ENCODE measurements around the gene MELK.
"Not testable (repeated sequence)": the region's sequence is repeated elsewhere in the genome, so short reads cannot be mapped to it uniquely, and the experiment has no call there.

The MELK gene

DNA sequence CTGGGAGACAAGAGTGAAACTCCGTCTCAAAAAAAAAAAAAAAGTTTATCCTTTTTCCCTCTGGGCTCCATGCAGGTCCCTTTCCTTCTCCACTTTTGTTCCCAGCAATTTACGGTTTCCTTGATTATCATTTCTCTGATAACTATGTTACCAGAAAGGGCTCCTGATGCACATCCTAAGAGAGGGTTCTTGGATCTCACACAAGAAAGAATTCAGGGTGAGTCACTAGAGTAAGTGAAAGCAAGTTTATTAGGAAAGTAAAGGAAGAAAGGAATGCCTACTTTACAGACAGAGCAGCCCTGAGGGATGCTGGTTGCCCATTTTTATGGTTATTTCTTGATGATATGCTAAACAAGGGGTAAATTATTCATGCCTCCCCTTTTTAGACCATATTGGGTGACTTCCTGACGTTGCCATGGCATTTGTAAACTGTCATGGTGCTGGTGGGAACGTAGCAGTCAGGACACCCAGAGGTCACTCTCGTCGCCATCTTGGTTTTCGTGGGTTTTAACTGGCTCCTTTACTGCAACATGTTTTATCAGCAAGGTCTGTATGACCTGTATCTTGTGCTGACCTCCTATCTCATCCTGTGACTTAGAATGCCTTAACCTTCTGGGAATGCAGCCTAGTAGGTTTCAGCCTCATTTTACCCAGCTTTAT is 13.5 kb upstream of the MELK start:
- no peak for DNase-seq
- no peaks in the 10 kb centered on the region for H4K20me1 ChIP-seq (ENCODE audit: insufficient read depth, low read length)
- no peak for TF ChIP-seq EZH2phosphoT487 (IDR thresholded peaks at IDR 0.05; ENCODE audit: low read length)
- no peak for TF ChIP-seq EZH2 (optimal IDR thresholded peaks at IDR 0.05; ENCODE audit: low read depth, low read length)
- no peaks in the 10 kb centered on the region for H3F3A ChIP-seq (ENCODE audit: insufficient read depth, low read length)
- H3K9me2 ChIP-seq (replicated peaks; ENCODE audit: insufficient read depth, low read length) = no peaks in the 10 kb centered on the region
- no peak overlapping the region for H3K27ac ChIP-seq (ENCODE audit: low read length)
- no peak overlapping the region for H2AFZ ChIP-seq (ENCODE audit: low read length)
- H3K79me2 ChIP-seq (ENCODE audit: low read length) = no peaks in the 10 kb centered on the region
- H3K4me3 ChIP-seq (ENCODE audit: low read length) = no peak overlapping the region
- no peak overlapping the region for H3K9ac ChIP-seq (ENCODE audit: low read length)
- H3K36me3 ChIP-seq (replicated peaks; ENCODE audit: insufficient read depth, low read length) = no peaks in the 10 kb centered on the region
- no peak overlapping the region for H3K4me2 ChIP-seq (ENCODE audit: low read depth, low read length)
- H3K9me3 ChIP-seq (replicated peaks; ENCODE audit: insufficient read depth, low read length) = no peaks in the 10 kb centered on the region
- H3K27me3 ChIP-seq (replicated peaks; ENCODE audit: insufficient read depth, low read length) = no peaks in the 10 kb centered on the region
- no peaks in the 10 kb centered on the region for H3K4me1 ChIP-seq (ENCODE audit: low read length)

DNA sequence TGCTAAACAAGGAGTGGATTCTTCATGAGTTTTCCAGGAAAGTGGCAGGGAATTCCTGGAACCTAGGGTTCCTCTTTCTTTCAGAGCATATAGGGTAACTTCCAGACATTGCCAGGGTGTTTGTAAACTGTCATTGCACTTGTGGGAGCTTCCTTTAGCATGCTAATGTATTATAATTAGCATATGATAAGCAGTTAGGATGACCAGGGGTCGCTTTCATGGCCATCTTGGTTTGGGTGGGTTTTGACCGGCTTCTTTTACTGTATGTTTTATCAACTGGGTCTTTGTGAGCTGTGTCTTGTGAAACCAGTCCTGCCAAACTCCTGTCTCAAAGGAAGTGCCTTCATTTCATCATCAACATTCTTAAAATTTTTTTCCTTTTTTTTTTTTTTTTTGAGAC is 11.9 kb upstream of the MELK start:
- Histone ChIP-seq H4K20me1 (ENCODE audit: insufficient read depth, low read length) (no peaks in the 10 kb centered on the region), H3K27ac (ENCODE audit: low read length) (no peak overlapping the region), H3K4me1 (ENCODE audit: low read length) (no peaks in the 10 kb centered on the region), H3K36me3 (replicated peaks; ENCODE audit: insufficient read depth, low read length) (no peaks in the 10 kb centered on the region), H3K9me3 (replicated peaks; ENCODE audit: insufficient read depth, low read length) (no peaks in the 10 kb centered on the region), H3K4me3 (ENCODE audit: low read length) (no peak overlapping the region), H3K79me2 (ENCODE audit: low read length) (no peaks in the 10 kb centered on the region), H2AFZ (ENCODE audit: low read length) (no peak overlapping the region), H3K27me3 (replicated peaks; ENCODE audit: insufficient read depth, low read length) (no peaks in the 10 kb centered on the region), H3K9me2 (replicated peaks; ENCODE audit: insufficient read depth, low read length) (no peaks in the 10 kb centered on the region), H3K4me2 (ENCODE audit: low read depth, low read length) (no peak overlapping the region), H3F3A (ENCODE audit: insufficient read depth, low read length) (no peaks in the 10 kb centered on the region), H3K9ac (ENCODE audit: low read length) (no peak overlapping the region)
- no peak for DNase-seq
- no peak for TF ChIP-seq EZH2phosphoT487 (IDR thresholded peaks at IDR 0.05; ENCODE audit: low read length)

DNA sequence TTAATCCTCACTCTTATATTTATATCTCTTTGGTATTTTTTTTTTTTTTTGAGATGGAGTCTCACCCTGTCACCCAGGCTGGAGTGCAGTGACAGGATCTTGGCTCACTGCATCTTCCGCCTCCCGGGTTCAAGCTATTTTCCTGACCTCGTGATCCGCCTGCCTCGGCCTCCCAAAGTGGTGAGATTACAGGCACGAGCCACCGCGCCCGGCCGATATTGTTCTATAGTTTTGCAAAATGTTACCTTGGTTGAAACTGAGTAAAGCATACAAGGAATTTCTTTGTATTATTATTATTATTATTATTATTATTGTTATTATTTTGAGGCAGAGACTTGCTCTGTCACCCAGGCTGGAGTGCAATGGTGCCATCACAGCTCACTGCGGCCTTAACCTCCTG is 9.9 kb upstream of the MELK start:
- H2AFZ ChIP-seq (ENCODE audit: low read length); H3K4me3 ChIP-seq (ENCODE audit: low read length); H3K27ac ChIP-seq (ENCODE audit: low read length); H3K4me2 ChIP-seq (ENCODE audit: low read depth, low read length); H3K9me2 ChIP-seq (replicated peaks; ENCODE audit: insufficient read depth, low read length); H3K9me3 ChIP-seq (replicated peaks; ENCODE audit: insufficient read depth, low read length); H3K27me3 ChIP-seq (replicated peaks; ENCODE audit: insufficient read depth, low read length); DNase-seq; H3K79me2 ChIP-seq (ENCODE audit: low read length); H3K36me3 ChIP-seq (replicated peaks; ENCODE audit: insufficient read depth, low read length); H4K20me1 ChIP-seq (ENCODE audit: insufficient read depth, low read length); H3K4me1 ChIP-seq (ENCODE audit: low read length); H3K9ac ChIP-seq (ENCODE audit: low read length); H3F3A ChIP-seq (ENCODE audit: insufficient read depth, low read length): not testable (repeated sequence)

DNA sequence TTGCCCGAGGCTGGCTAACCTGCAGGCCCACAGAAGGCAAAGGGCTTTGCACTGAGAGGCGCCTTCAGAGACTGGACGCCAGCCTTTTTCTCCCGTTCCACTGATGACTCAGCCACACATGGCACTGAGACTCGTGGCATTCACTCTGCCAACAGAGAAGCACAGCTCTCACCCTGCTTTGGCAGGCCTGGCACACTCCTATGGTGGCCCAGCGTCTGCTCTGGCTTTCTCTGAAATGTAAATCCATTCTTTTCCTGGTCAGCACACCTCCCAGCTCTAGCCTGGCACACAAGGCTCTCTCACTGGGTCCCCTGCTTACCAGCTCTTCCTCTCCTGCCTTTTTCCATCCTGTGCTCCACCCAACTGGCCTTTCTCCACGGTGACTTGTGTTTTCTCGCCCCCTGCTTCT is 5.9 kb upstream of the MELK start:
- Histone ChIP-seq H3K36me3 (replicated peaks; ENCODE audit: insufficient read depth, low read length) (no peaks in the 10 kb centered on the region), H3F3A (ENCODE audit: insufficient read depth, low read length) (no peaks in the 10 kb centered on the region), H3K4me3 (ENCODE audit: low read length) (no peak overlapping the region), H3K79me2 (ENCODE audit: low read length) (no peaks in the 10 kb centered on the region), H3K27me3 (replicated peaks; ENCODE audit: insufficient read depth, low read length) (no peaks in the 10 kb centered on the region), H3K4me2 (ENCODE audit: low read depth, low read length) (no peak overlapping the region), H4K20me1 (ENCODE audit: insufficient read depth, low read length) (no peaks in the 10 kb centered on the region), H3K9ac (ENCODE audit: low read length) (no peak overlapping the region), H3K4me1 (ENCODE audit: low read length) (no peaks in the 10 kb centered on the region), H2AFZ (ENCODE audit: low read length) (no peak overlapping the region), H3K9me3 (replicated peaks; ENCODE audit: insufficient read depth, low read length) (no peaks in the 10 kb centered on the region), H3K27ac (ENCODE audit: low read length) (no peak overlapping the region), H3K9me2 (replicated peaks; ENCODE audit: insufficient read depth, low read length) (no peaks in the 10 kb centered on the region)
- no peak for DNase-seq
- TF ChIP-seq, protein P1, sequence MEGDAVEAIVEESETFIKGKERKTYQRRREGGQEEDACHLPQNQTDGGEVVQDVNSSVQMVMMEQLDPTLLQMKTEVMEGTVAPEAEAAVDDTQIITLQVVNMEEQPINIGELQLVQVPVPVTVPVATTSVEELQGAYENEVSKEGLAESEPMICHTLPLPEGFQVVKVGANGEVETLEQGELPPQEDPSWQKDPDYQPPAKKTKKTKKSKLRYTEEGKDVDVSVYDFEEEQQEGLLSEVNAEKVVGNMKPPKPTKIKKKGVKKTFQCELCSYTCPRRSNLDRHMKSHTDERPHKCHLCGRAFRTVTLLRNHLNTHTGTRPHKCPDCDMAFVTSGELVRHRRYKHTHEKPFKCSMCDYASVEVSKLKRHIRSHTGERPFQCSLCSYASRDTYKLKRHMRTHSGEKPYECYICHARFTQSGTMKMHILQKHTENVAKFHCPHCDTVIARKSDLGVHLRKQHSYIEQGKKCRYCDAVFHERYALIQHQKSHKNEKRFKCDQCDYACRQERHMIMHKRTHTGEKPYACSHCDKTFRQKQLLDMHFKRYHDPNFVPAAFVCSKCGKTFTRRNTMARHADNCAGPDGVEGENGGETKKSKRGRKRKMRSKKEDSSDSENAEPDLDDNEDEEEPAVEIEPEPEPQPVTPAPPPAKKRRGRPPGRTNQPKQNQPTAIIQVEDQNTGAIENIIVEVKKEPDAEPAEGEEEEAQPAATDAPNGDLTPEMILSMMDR (IDR thresholded peaks at IDR 0.05; ENCODE audit: low read length) = no peak
- TF ChIP-seq EZH2 (optimal IDR thresholded peaks at IDR 0.05; ENCODE audit: low read depth, low read length) (no peak), EZH2phosphoT487 (IDR thresholded peaks at IDR 0.05; ENCODE audit: low read length) (no peak)

DNA sequence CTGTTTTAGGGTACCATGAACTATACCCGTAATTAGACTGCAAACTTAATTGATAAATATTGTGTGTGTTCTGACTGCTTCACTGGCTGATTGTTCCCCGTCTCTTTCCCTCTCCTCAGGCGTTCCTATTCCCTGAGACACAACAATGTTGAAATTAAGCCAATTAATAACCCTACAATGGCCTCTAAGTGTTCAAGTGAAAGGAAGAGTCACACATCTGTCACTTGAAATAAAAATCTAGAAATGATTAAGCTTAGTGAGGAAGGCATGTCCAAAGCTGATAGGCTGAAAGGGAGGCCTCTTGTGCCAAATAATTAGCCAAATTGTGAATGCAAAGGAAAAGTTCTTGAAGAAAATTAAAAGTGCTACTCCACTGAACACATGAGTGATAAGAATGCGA is 4.0 kb upstream of the MELK start:
- not testable (repeated sequence) for H3K4me1 ChIP-seq (ENCODE audit: low read length); H2AFZ ChIP-seq (ENCODE audit: low read length); H3K27ac ChIP-seq (ENCODE audit: low read length); H3K36me3 ChIP-seq (replicated peaks; ENCODE audit: insufficient read depth, low read length); H4K20me1 ChIP-seq (ENCODE audit: insufficient read depth, low read length); H3K4me3 ChIP-seq (ENCODE audit: low read length); H3K79me2 ChIP-seq (ENCODE audit: low read length); H3K9me3 ChIP-seq (replicated peaks; ENCODE audit: insufficient read depth, low read length); H3F3A ChIP-seq (ENCODE audit: insufficient read depth, low read length); H3K9me2 ChIP-seq (replicated peaks; ENCODE audit: insufficient read depth, low read length); H3K9ac ChIP-seq (ENCODE audit: low read length); H3K4me2 ChIP-seq (ENCODE audit: low read depth, low read length); H3K27me3 ChIP-seq (replicated peaks; ENCODE audit: insufficient read depth, low read length); DNase-seq
